Neutrophil (primary cell): ENCODE results near the gene HIVEP3.

Experiments used
- H3K27ac ChIP-seq: fragments of 200-600 bp; sonication (generic); 2 replicates; pipeline ENCODE4 v1.5.1; 2016; ENCODE audit warnings: mild to moderate bottlenecking, moderate library complexity
- H3K27me3 ChIP-seq: fragments of 200-600 bp; sonication (generic); 2 replicates; pipeline ENCODE4 v1.6.0; 2016; ENCODE audit warnings: mild to moderate bottlenecking
- H3K36me3 ChIP-seq: fragments of 200-600 bp; sonication (generic); 2 replicates; pipeline ENCODE4 v1.5.1; 2017
- H3K4me1 ChIP-seq, 2 experiments: fragments of 200-600 bp in 1 of 2; sonication (generic) in 1 of 2; 1 replicate in 1 of 2; 2 replicates in 1 of 2; pipeline versions ENCODE4 v1.5.1 to v1.6.1; 2013 to 2016; ENCODE audit warnings: low read depth in 1 of 2, low read length in 1 of 2, mild to moderate bottlenecking in 1 of 2, moderate library complexity in 1 of 2; ENCODE audit not compliant: control insufficient read depth in 1 of 2, insufficient read depth in 1 of 2
- H3K4me3 ChIP-seq, 2 experiments: fragments of 200-600 bp in 1 of 2; sonication (generic) in 1 of 2; 1 replicate in 1 of 2; 2 replicates in 1 of 2; pipeline ENCODE4 v1.5.1; 2013 to 2016; ENCODE audit warnings: low read depth in 1 of 2, low read length in 1 of 2, mild to moderate bottlenecking in 1 of 2, moderate library complexity in 1 of 2
- H3K9me3 ChIP-seq: fragments of 200-600 bp; sonication (generic); 2 replicates; pipeline ENCODE4 v1.5.1; 2016
- TF ChIP-seq, protein P1 (sequence below): fragments of 200-600 bp; sonication (generic); IDR thresholded peaks from 2 replicates; pipeline ENCODE4 v1.5.1; 2016; ENCODE audit warnings: antibody characterized with exemption

Gene HIVEP3

DNA sequence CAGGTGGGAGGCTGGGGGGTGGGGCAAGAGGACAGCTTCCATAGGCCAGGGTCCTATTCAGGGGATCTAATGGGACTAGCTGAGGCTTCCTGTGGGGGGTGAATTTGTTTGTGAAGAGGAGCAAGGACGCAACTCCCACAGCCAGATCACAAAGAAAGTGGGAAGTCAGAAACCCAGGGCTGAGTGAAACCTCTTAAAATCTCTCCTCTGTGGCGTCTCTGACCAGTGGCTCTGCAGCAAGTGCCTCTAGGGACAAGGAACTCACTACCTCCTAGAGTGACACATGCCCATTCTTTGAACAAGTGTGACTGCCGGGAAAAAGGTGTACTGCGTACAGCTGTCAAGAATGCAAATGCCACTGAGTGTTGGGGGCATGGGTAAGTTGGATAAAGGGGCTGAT lies 187.9 kb downstream of the HIVEP3 start:
- TF ChIP-seq, protein P1, sequence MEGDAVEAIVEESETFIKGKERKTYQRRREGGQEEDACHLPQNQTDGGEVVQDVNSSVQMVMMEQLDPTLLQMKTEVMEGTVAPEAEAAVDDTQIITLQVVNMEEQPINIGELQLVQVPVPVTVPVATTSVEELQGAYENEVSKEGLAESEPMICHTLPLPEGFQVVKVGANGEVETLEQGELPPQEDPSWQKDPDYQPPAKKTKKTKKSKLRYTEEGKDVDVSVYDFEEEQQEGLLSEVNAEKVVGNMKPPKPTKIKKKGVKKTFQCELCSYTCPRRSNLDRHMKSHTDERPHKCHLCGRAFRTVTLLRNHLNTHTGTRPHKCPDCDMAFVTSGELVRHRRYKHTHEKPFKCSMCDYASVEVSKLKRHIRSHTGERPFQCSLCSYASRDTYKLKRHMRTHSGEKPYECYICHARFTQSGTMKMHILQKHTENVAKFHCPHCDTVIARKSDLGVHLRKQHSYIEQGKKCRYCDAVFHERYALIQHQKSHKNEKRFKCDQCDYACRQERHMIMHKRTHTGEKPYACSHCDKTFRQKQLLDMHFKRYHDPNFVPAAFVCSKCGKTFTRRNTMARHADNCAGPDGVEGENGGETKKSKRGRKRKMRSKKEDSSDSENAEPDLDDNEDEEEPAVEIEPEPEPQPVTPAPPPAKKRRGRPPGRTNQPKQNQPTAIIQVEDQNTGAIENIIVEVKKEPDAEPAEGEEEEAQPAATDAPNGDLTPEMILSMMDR: no peak
- no peak overlapping the region for H3K4me3 ChIP-seq
- peaks cover 70 to 83% of the 10 kb centered on the region in 2 experiments for H3K4me1 ChIP-seq
- H3K27ac ChIP-seq: no peak overlapping the region
- no peaks in the 10 kb centered on the region for H3K36me3 ChIP-seq
- H3K9me3 ChIP-seq: no peaks in the 10 kb centered on the region
- no peaks in the 10 kb centered on the region for H3K27me3 ChIP-seq

DNA sequence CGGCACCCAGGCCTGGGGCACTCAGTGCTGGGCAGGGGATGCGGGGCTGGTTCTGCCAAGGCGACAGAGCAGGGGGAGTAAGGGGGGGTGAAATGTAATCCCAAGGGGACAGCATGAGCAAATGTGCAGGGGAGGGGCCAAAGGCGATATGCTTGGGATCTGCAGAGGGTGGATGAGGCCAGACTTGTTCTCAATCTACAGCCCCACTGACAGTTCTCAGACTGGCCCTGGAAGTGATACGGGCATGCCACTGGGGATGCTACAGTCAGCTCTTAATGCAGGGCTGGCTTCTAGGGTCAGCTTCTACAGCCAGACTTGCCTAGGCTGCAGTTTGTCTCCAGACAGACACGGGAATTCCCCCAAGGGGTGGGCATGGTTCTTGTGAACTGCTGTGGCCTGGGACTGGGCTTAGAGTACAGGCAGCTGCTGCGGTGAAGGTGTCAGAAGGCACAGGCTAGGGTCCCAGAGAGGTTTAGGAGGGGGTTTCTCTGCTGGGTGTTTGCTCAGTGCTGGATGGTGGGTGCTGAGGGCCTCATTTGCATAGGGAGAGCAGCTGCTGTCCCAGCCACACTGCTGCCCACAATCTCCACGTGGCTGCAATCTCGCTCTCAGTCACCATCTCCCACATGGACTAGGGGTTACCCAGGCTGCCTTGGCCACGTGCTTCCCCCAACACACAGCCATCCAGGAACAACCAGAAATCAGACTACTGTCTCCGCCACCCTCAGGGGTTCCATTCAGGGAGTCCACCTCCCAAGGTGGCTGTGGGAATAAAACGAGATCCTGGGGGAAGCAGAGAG lies 190.1 kb downstream of the HIVEP3 start:
- Histone ChIP-seq H3K9me3 (no peaks in the 10 kb centered on the region), H3K4me1 (peaks cover 64 to 78% of the 10 kb centered on the region in 2 experiments), H3K4me3 (no peak overlapping the region), H3K36me3 (no peaks in the 10 kb centered on the region), H3K27ac (peak overlapping the region; percentile 86), H3K27me3 (no peaks in the 10 kb centered on the region)
- TF ChIP-seq, protein P1: no peak

DNA sequence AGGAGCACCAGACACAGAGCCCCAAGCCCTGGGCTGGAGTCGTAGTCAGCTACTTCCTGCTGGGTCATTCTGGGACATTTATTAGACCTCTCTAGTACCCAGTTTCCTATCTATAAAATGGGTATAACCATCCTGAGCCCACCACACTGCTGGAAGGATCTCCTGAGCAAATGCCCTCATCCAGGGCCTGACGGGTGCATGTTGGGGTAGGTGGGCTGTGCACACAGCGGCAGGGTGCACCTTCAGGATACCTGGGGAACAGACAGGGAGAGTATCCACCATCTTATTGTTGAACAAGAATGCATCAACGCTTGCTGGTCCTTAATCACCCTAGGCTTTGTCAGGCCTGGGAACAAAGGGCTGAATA lies 191.0 kb downstream of the HIVEP3 start:
- Histone ChIP-seq H3K27me3 (no peaks in the 10 kb centered on the region), H3K4me3 (peak overlapping the region; percentile 13 to 45), H3K27ac (peak overlapping the region; percentile 86), H3K36me3 (no peaks in the 10 kb centered on the region), H3K9me3 (no peaks in the 10 kb centered on the region), H3K4me1 (peaks cover 67 to 84% of the 10 kb centered on the region in 2 experiments)
- TF ChIP-seq, protein P1: no peak

DNA sequence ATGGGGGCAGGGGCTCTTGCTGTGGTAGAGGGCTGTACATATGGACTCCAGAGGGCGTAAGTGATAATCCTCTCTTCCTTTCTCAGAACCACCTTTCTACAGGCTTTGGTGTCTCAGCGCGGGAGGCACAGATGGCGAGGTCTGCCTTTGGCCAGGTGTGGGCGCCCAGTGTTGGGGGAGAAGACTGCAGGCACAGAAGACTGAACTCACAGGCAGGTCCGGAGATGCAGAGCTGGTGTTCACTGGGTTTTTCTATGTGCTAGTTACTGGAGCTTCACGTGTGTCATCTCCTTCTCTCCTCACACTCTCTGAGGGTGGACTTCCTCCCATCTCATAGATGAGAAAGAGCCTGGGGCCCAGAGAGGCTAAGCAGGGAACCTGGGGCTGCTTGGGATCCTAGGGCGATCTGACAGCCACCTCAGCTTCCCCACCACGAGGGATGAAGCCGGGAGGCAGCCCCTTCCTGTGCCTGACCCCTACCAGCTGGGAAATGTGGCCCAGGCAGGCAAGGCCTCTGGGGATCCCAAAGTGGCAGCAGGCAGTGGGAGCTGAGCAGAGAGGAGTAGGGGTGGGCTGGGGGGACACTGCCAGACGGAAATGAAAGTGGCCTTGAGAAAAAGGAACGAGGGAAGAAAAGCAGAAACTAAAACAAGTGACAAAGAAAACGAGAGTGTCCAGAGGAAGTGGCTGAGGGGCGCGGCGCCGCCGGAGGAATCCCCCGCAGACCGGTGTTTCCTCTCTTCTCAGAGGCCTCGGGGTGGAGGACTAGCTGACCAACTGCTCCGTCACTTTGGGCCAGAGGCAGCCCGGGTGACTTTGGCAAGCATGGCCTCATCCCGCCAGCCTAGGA lies 191.6 kb downstream of the HIVEP3 start:
- H3K4me1 ChIP-seq: peaks cover 67 to 90% of the 10 kb centered on the region in 2 experiments
- TF ChIP-seq, protein P1: no peak
- peak overlapping the region; percentile 86 for H3K27ac ChIP-seq
- H3K27me3 ChIP-seq: no peaks in the 10 kb centered on the region
- peak overlapping the region; percentile 13 to 45 for H3K4me3 ChIP-seq
- no peaks in the 10 kb centered on the region for H3K36me3 ChIP-seq
- no peaks in the 10 kb centered on the region for H3K9me3 ChIP-seq

DNA sequence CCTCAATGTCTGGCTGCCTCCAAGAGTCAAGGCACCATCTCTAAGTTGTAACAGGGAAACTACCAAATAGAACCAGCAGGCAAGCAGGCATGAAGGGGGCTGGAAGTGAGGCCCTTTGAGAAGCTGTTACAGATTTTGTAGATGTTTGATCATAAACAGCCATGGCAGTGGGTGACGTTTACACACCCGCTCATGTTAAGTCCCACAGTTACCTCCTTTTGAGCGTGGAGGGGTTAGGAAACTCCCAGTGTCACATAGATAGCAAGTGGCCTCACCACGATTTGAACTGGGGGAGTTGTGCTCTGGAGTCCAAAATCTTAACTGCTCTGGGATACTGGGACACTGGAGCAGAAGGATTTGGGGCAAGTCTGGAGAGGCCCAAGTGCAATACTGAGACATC lies 192.4 kb downstream of the HIVEP3 start:
- Histone ChIP-seq H3K27ac (peak overlapping the region; percentile 86), H3K4me1 (peaks cover 63 to 88% of the 10 kb centered on the region in 2 experiments), H3K27me3 (no peaks in the 10 kb centered on the region), H3K36me3 (no peaks in the 10 kb centered on the region), H3K4me3 (no peak overlapping the region), H3K9me3 (no peaks in the 10 kb centered on the region)
- TF ChIP-seq, protein P1: no peak
